ENCODE measurements around the gene MINDY4. TPM values are rescaled to one million over a fixed set of nuclear protein-coding genes. Genes with fewer than 3 reads are reported as not detected.

Gene MINDY4
- total and polyA plus RNA-seq, 2 of the 8 experiments (the other 6 are each of a cell fraction or from before 2014, with no cell fraction given): 1.3 to 3.6 TPM

GRCh38 chr7:30884881-30885280 lies 113.7 kb downstream of the MINDY4 start:
- Histone ChIP-seq H3K79me2 (ENCODE audit: control insufficient read depth in 1 of 2, insufficient read depth in 2 of 2, low read length in 2 of 2) (no peaks in the 10 kb centered on the region), H2AK5ac (ENCODE audit: low read depth, low read length) (no peak overlapping the region), H3K4me2 (ENCODE audit: insufficient read depth in 1 of 2, low read depth in 2 of 2, low read length in 2 of 2) (no peak overlapping the region), H3K36me3 (ENCODE audit: control insufficient read depth in 2 of 4, insufficient read depth in 4 of 4, low read length in 3 of 4) (no peaks in the 10 kb centered on the region; a peak in 1 of 8 replicates), H3K23ac (ENCODE audit: insufficient read length) (no peak overlapping the region), H2AFZ (ENCODE audit: low read length) (no peak overlapping the region), H2BK15ac (ENCODE audit: low read length) (no peak overlapping the region), H3K56ac (replicated peaks; ENCODE audit: insufficient read length, low read depth, low read length) (no peak overlapping the region), H3K18ac (ENCODE audit: extremely low read depth, low read length) (no peak overlapping the region), H3K79me1 (ENCODE audit: low read depth, low read length) (no peaks in the 10 kb centered on the region), H3K27me3 (replicated peaks in 1 of 4; ENCODE audit: control insufficient read depth in 3 of 4, extremely low read depth in 1 of 4, insufficient read depth in 3 of 4, low read length in 3 of 4) (no peaks in the 10 kb centered on the region), H3K9me3 (ENCODE audit: insufficient read depth in 2 of 2, low read depth in 1 of 2, low read length in 1 of 2) (no peaks in the 10 kb centered on the region), H3K4me3 (ENCODE audit: extremely low read depth in 1 of 4, insufficient read depth in 2 of 4, low read depth in 3 of 4, low read length in 4 of 4) (no peak overlapping the region), H3K9ac (replicated peaks in 1 of 4; ENCODE audit: extremely low read depth in 1 of 4, low read depth in 3 of 4, low read length in 3 of 4) (no peak overlapping the region), H2BK120ac (replicated peaks; ENCODE audit: low read depth, low read length) (no peak overlapping the region), H4K91ac (replicated peaks; ENCODE audit: insufficient read length, low read length) (no peak overlapping the region), H4K8ac (ENCODE audit: extremely low read depth, insufficient read depth, low read length) (no peak overlapping the region), H3K4me1 (replicated peaks in 1 of 4; ENCODE audit: control insufficient read depth in 3 of 4, insufficient read depth in 4 of 4, low read length in 3 of 4) (peaks cover 6 to 26% (median 14%) of the 10 kb centered on the region in 4 experiments), H2BK12ac (ENCODE audit: low read depth, low read length) (no peak overlapping the region), H4K20me1 (replicated peaks in 1 of 2; ENCODE audit: control insufficient read depth in 1 of 2, insufficient read depth in 2 of 2, low read length in 2 of 2) (no peaks in the 10 kb centered on the region), H3K4ac (replicated peaks; ENCODE audit: insufficient read length, low read depth, low read length) (no peak overlapping the region), H3K27ac (ENCODE audit: low read depth, low read length) (no peak overlapping the region), H4K5ac (ENCODE audit: insufficient read length, low read depth, low read length) (no peak overlapping the region), H2BK5ac (ENCODE audit: low read depth, low read length) (no peak overlapping the region), H3K23me2 (ENCODE audit: low read depth, low read length) (no peaks in the 10 kb centered on the region), H2BK20ac (ENCODE audit: low read length) (no peak overlapping the region), H3K14ac (ENCODE audit: insufficient read length) (no peak overlapping the region)
- no peak for FAIRE-seq
- TF ChIP-seq BCL11A (IDR thresholded peaks at IDR 0.05; ENCODE audit: low read depth in 2 of 2, low read length in 2 of 2): no peak
- TF ChIP-seq JUN (IDR thresholded peaks at IDR 0.05; ENCODE audit: low read depth, low read length): no peak
- TF ChIP-seq MAFK (IDR thresholded peaks at IDR 0.05; ENCODE audit: low read depth, low read length): no peak
- TF ChIP-seq CTBP2 (IDR thresholded peaks at IDR 0.05; ENCODE audit: borderline replicate concordance, insufficient read depth, insufficient read length, low read length): no peak
- no peak for TF ChIP-seq SP4 (IDR thresholded peaks at IDR 0.05; ENCODE audit: low read length)
- POLR2A ChIA-PET (ENCODE audit: partially characterized antibody): no interaction called here
- CTCF ChIA-PET (ENCODE audit: partially characterized antibody): interaction anchor here (0.8 to 2.6 kb wide), 7 partner anchors 10 to 171 kb away, joined by 3 to 9 read pairs (median 3); no protein-coding TSS in a partner anchor
- DNase-seq (ENCODE audit: low read depth in 1 of 2, low spot score in 2 of 2): no peak

All from H1 (cell line).